Measurements from ENCODE around the gene AFMID. TPM values are rescaled to one million over a fixed set of nuclear protein-coding genes. Genes with fewer than 3 reads are reported as not detected.

The AFMID gene
- total and polyA plus RNA-seq, 2 of the 8 experiments (the other 6 are each of a cell fraction or from before 2014, with no cell fraction given), result 49.0 to 53.0 TPM

- no peak overlapping the region for H3K18ac ChIP-seq (ENCODE audit: extremely low read depth, low read length)
- H3K56ac ChIP-seq (replicated peaks; ENCODE audit: insufficient read length, low read depth, low read length), result no peak overlapping the region
- ChIA-PET POLR2A (ENCODE audit: partially characterized antibody) (interaction anchor here (0.9 to 6.2 kb wide), 5 partner anchors 12 to 31 kb away, joined by 3 to 40 read pairs (median 6); partner anchors contain the start of gene TMC6), CTCF (ENCODE audit: partially characterized antibody) (interaction anchor here (0.6 to 8.0 kb wide), 13 partner anchors 10 to 913 kb away, joined by 3 to 122 read pairs (median 4); partner anchors contain the start of genes TMC6 and TMC8)
- peak overlapping the region; percentile 57; the same call in 1 of the 2 replicates for H2AFZ ChIP-seq (ENCODE audit: low read length)
- H3K27ac ChIP-seq (ENCODE audit: low read depth, low read length), result no peak overlapping the region
- H3K9ac ChIP-seq (replicated peaks in 1 of 4; ENCODE audit: extremely low read depth in 1 of 4, low read depth in 3 of 4, low read length in 3 of 4), result no peak overlapping the region
- H4K20me1 ChIP-seq (replicated peaks in 1 of 2; ENCODE audit: control insufficient read depth in 1 of 2, insufficient read depth in 2 of 2, low read length in 2 of 2), result peaks cover 0 to 3% of the 10 kb centered on the region in 2 experiments
- 0 out of 7 replicates have a peak, but pooled peaks cover 0 to 2% (median 0%) of the 10 kb centered on the region in 4 experiments for H3K27me3 ChIP-seq (replicated peaks in 1 of 4; ENCODE audit: control insufficient read depth in 3 of 4, extremely low read depth in 1 of 4, insufficient read depth in 3 of 4, low read length in 3 of 4)
- H3K79me2 ChIP-seq (ENCODE audit: control insufficient read depth in 1 of 2, insufficient read depth in 2 of 2, low read length in 2 of 2), result no peaks in the 10 kb centered on the region
- no peaks in the 10 kb centered on the region for H3K36me3 ChIP-seq (ENCODE audit: control insufficient read depth in 2 of 4, insufficient read depth in 4 of 4, low read length in 3 of 4)
- peak; percentile 98 to 100 for DNase-seq (ENCODE audit: low read depth in 1 of 2, low spot score in 2 of 2)
- H2BK5ac ChIP-seq (ENCODE audit: low read depth, low read length), result peak overlapping the region; percentile 32; the same call in 1 of the 2 replicates
- H3K9me3 ChIP-seq (ENCODE audit: insufficient read depth in 2 of 2, low read depth in 1 of 2, low read length in 1 of 2), result no peaks in the 10 kb centered on the region
- no peak overlapping the region for H3K4ac ChIP-seq (replicated peaks; ENCODE audit: insufficient read length, low read depth, low read length)
- peak overlapping the region; percentile 49 to 69 for H3K4me2 ChIP-seq (ENCODE audit: insufficient read depth in 1 of 2, low read depth in 2 of 2, low read length in 2 of 2)
- no peak overlapping the region for H2BK20ac ChIP-seq (ENCODE audit: low read length)
- 29% methylated on average over 50 of the region's 58 CpGs; no CpG with 5 or more reads in 1 of the 2 experiments for WGBS, 2 experiments (ENCODE audit: extremely low coverage in 1 of 2, insufficient coverage in 1 of 2, insufficient read length in 1 of 2, insufficient replicate concordance in 2 of 2, low coverage in 1 of 2, low lambda C conversion rate in 2 of 2, missing lambda C conversion rate in 1 of 2)
- peaks cover 2% of the 10 kb centered on the region; the same call in 1 of the 2 replicates for H3K23me2 ChIP-seq (ENCODE audit: low read depth, low read length)
- H2BK12ac ChIP-seq (ENCODE audit: low read depth, low read length), result no peak overlapping the region
- no peak overlapping the region for H3K14ac ChIP-seq (ENCODE audit: insufficient read length)
- H3K23ac ChIP-seq (ENCODE audit: insufficient read length), result no peak overlapping the region
- peaks cover 0 to 6% (median 5%) of the 10 kb centered on the region in 4 experiments; a peak in 3 of 7 replicates for H3K4me1 ChIP-seq (replicated peaks in 1 of 4; ENCODE audit: control insufficient read depth in 3 of 4, insufficient read depth in 4 of 4, low read length in 3 of 4)
- no peak overlapping the region for H4K5ac ChIP-seq (ENCODE audit: insufficient read length, low read depth, low read length)
- H4K8ac ChIP-seq (ENCODE audit: extremely low read depth, insufficient read depth, low read length), result peak overlapping the region; percentile 80; the same call in 1 of the 2 replicates
- no peak overlapping the region for H2BK120ac ChIP-seq (replicated peaks; ENCODE audit: low read depth, low read length)
- no peaks in the 10 kb centered on the region for H3K79me1 ChIP-seq (ENCODE audit: low read depth, low read length)
- H2BK15ac ChIP-seq (ENCODE audit: low read length), result no peak overlapping the region
- FAIRE-seq, result peak; percentile 39
- H4K91ac ChIP-seq (replicated peaks; ENCODE audit: insufficient read length, low read length), result no peak overlapping the region
- peak overlapping the region in 3 of 4 experiments; percentile 18 to 45 (median 24); a peak in 5 of 8 replicates for H3K4me3 ChIP-seq (ENCODE audit: extremely low read depth in 1 of 4, insufficient read depth in 2 of 4, low read depth in 3 of 4, low read length in 4 of 4)
- H2AK5ac ChIP-seq (ENCODE audit: low read depth, low read length), result no peak overlapping the region
- peak; percentile 64; the same call in 1 of the 2 replicates for TF ChIP-seq MAX (IDR thresholded peaks at IDR 0.05)
- 0 out of 2 replicates have a peak, but pooled peaks have one; percentile 14 for TF ChIP-seq BACH1 (IDR thresholded peaks at IDR 0.05; ENCODE audit: low read length)
- no peak for TF ChIP-seq RNF2 (IDR thresholded peaks at IDR 0.05; ENCODE audit: borderline replicate concordance, low read depth, low read length, missing control alignments, poor library complexity, severe bottlenecking)
- TF ChIP-seq POU5F1 (IDR thresholded peaks at IDR 0.05; ENCODE audit: low read depth, low read length), result no peak
- TF ChIP-seq CTCF (IDR thresholded peaks at IDR 0.05; ENCODE audit: control extremely low read depth in 1 of 3, insufficient read depth in 1 of 3, low read depth in 1 of 3, low read length in 3 of 3), result no peak
- peak in 1 of 2 experiments; percentile 60; a peak in 2 of 3 replicates for TF ChIP-seq POLR2A (IDR thresholded peaks at IDR 0.05; ENCODE audit: control extremely low read depth in 1 of 2, low read depth in 2 of 2, low read length in 2 of 2)
- TF ChIP-seq KDM4A (IDR thresholded peaks at IDR 0.05; ENCODE audit: low read depth, low read length, severe bottlenecking), result peak; percentile 75
Measured at GRCh38 chr17:78140169-78141051, 46.8 kb upstream of the AFMID start.

Data from H1 (cell line).